Activated T-cell treated with anti-CD3 and anti-CD28 coated beads for 48 hours (primary cell): ENCODE measurements around the gene CPVL.

ENCODE experiments used
- DNase-seq: peaks from one replicate; pipeline ENCODE4 v3.0.0-alpha.2; 2020; ENCODE audit warnings: low read depth

Gene CPVL

GRCh38 chr7:29090836-29091601 is 55.3 kb downstream of the CPVL start:
- DNase-seq = no peak

GRCh38 chr7:29090151-29090805 is 56.1 kb downstream of the CPVL start:
- no peak for DNase-seq

GRCh38 chr7:29087840-29088170 is 58.5 kb downstream of the CPVL start:
- DNase-seq = no peak

GRCh38 chr7:29086545-29086944 is 59.8 kb downstream of the CPVL start:
- no peak for DNase-seq

GRCh38 chr7:29084832-29085231 is 61.5 kb downstream of the CPVL start:
- no peak for DNase-seq

- DNase-seq = no peak
Observed at GRCh38 chr7:29080803-29081202, 65.5 kb downstream of the CPVL start.

- DNase-seq = no peak
Observed at GRCh38 chr7:29078311-29079260, 67.8 kb downstream of the CPVL start.

- DNase-seq = no peak
Observed at GRCh38 chr7:29077854-29078253, 68.5 kb downstream of the CPVL start.

GRCh38 chr7:29077176-29077575 is 69.2 kb downstream of the CPVL start:
- no peak for DNase-seq

- no peak for DNase-seq
Observed at GRCh38 chr7:29076631-29077030, 69.7 kb downstream of the CPVL start.

- no peak for DNase-seq
Observed at GRCh38 chr7:29075606-29076005, 70.7 kb downstream of the CPVL start.

GRCh38 chr7:29071203-29071874 is 75.0 kb downstream of the CPVL start:
- DNase-seq = no peak

GRCh38 chr7:29066641-29067040 is 79.7 kb downstream of the CPVL start:
- no peak for DNase-seq

- DNase-seq = no peak
Observed at GRCh38 chr7:29065181-29065857, 81.0 kb downstream of the CPVL start.

GRCh38 chr7:29063872-29064271 is 82.5 kb downstream of the CPVL start:
- DNase-seq = no peak

GRCh38 chr7:29063236-29063635 is 83.1 kb downstream of the CPVL start:
- no peak for DNase-seq

GRCh38 chr7:29053105-29053872 is 93.0 kb downstream of the CPVL start:
- DNase-seq = no peak

GRCh38 chr7:29046978-29047377 is 99.4 kb downstream of the CPVL start:
- no peak for DNase-seq

- DNase-seq = no peak
Observed at GRCh38 chr7:29045258-29046086, 100.9 kb downstream of the CPVL start.

GRCh38 chr7:29044554-29044953 is 101.8 kb downstream of the CPVL start:
- DNase-seq = no peak
